ENCODE measurements around the gene DNAJB6. TPM values are rescaled to one million over a fixed set of nuclear protein-coding genes. Genes with fewer than 3 reads are reported as not detected.

Gene DNAJB6
- total RNA-seq, 4 donors from 2014 or later = 152 to 230 (median 185) TPM

DNA sequence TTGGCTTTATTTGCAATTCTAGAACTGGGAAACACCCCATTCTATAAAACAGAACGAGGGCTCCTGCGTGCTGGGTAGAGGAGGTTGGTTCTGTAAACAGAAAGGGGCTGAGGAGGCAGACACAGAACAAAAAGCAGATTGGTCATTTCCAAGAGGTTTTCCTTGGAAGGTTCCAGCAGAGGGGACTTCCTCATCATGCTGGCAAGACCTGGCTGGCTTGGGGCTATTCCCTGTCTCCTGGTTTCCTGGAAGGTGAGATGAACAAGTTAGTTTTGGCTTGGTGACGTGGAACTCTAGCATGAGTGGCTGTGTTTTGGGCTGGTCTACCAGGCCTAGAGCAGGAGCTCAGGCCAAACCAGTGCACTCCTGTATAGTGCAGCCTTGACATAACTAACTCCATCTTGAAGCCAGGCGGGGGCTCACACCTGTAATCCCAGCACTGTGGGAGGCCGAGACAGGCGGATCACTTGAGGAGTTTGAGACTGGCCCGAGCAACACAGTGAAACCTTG, 26.1 kb upstream of the DNAJB6 start:
- 60% methylated on average over 7 of the region's 7 CpGs for WGBS
- H3K36me3 ChIP-seq = no peaks in the 10 kb centered on the region
- H3K9me3 ChIP-seq = no peaks in the 10 kb centered on the region
- no peak for DNase-seq (ENCODE audit: low spot score in 2 of 2)
- TF ChIP-seq, protein P1, sequence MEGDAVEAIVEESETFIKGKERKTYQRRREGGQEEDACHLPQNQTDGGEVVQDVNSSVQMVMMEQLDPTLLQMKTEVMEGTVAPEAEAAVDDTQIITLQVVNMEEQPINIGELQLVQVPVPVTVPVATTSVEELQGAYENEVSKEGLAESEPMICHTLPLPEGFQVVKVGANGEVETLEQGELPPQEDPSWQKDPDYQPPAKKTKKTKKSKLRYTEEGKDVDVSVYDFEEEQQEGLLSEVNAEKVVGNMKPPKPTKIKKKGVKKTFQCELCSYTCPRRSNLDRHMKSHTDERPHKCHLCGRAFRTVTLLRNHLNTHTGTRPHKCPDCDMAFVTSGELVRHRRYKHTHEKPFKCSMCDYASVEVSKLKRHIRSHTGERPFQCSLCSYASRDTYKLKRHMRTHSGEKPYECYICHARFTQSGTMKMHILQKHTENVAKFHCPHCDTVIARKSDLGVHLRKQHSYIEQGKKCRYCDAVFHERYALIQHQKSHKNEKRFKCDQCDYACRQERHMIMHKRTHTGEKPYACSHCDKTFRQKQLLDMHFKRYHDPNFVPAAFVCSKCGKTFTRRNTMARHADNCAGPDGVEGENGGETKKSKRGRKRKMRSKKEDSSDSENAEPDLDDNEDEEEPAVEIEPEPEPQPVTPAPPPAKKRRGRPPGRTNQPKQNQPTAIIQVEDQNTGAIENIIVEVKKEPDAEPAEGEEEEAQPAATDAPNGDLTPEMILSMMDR (IDR thresholded peaks at IDR 0.05) = no peak
- TF ChIP-seq POLR2AphosphoS5 (IDR thresholded peaks at IDR 0.05) (no peak), EP300 (IDR thresholded peaks at IDR 0.05) (no peak), POLR2A (IDR thresholded peaks at IDR 0.05) (no peak)
- no peaks in the 10 kb centered on the region for H3K27me3 ChIP-seq
- H3K27ac ChIP-seq = peak overlapping the region; percentile 67
- H3K4me3 ChIP-seq = no peak overlapping the region
- H3K4me1 ChIP-seq = peaks cover 17% of the 10 kb centered on the region

DNA sequence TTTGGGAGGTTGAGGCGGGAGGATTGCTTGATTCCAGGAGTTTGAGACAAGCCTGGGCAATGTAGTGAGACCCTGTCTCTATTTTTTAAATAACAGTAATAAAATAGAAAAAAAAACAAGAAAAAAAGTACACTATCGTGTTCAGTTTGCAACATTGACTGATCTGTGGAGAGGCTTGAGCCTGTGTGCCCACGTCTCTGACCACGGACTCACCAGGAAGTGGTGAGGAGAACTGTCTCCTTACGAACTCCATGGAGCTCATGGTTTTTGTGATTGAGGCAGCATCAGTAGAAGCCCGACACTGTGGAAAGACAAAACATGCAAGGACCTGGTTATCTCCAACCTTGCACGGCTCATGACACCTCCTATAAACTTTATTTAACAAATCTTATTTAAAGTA, 23.9 kb upstream of the DNAJB6 start:
- Histone ChIP-seq H3K27ac (no peak overlapping the region), H3K4me3 (no peak overlapping the region), H3K36me3 (no peaks in the 10 kb centered on the region), H3K27me3 (no peaks in the 10 kb centered on the region), H3K4me1 (peaks cover 21% of the 10 kb centered on the region), H3K9me3 (no peaks in the 10 kb centered on the region)
- DNase-seq (ENCODE audit: low spot score in 2 of 2) = no peak
- 85% methylated on average over 7 of the region's 7 CpGs for WGBS
- TF ChIP-seq, protein P1 (IDR thresholded peaks at IDR 0.05) = no peak
- no peak for TF ChIP-seq POLR2A (IDR thresholded peaks at IDR 0.05)
- TF ChIP-seq POLR2AphosphoS5 (IDR thresholded peaks at IDR 0.05) = no peak
- no peak for TF ChIP-seq EP300 (IDR thresholded peaks at IDR 0.05)

- Histone ChIP-seq H3K4me3 (no peak overlapping the region), H3K9me3 (no peaks in the 10 kb centered on the region), H3K36me3 (no peaks in the 10 kb centered on the region), H3K4me1 (peaks cover 28% of the 10 kb centered on the region), H3K27ac (no peak overlapping the region), H3K27me3 (no peaks in the 10 kb centered on the region)
- WGBS = 84% methylated on average over 15 of the region's 15 CpGs
- no peak for DNase-seq (ENCODE audit: low spot score in 2 of 2)
- TF ChIP-seq EP300 (IDR thresholded peaks at IDR 0.05) (no peak), POLR2A (IDR thresholded peaks at IDR 0.05) (no peak), POLR2AphosphoS5 (IDR thresholded peaks at IDR 0.05) (no peak)
- TF ChIP-seq, protein P1 (IDR thresholded peaks at IDR 0.05) = no peak
Observed at GRCh38 chr7:157313645-157314044, 23.2 kb upstream of the DNAJB6 start.

GRCh38 chr7:157318015-157318706, 18.6 kb upstream of the DNAJB6 start:
- H3K36me3 ChIP-seq = no peaks in the 10 kb centered on the region
- H3K9me3 ChIP-seq = no peaks in the 10 kb centered on the region
- no peak for DNase-seq (ENCODE audit: low spot score in 2 of 2)
- no peak overlapping the region for H3K4me3 ChIP-seq
- H3K4me1 ChIP-seq = peaks cover 26% of the 10 kb centered on the region
- H3K27ac ChIP-seq = peak overlapping the region; percentile 69
- TF ChIP-seq POLR2AphosphoS5 (IDR thresholded peaks at IDR 0.05) (no peak), EP300 (IDR thresholded peaks at IDR 0.05) (no peak), POLR2A (IDR thresholded peaks at IDR 0.05) (no peak)
- TF ChIP-seq, protein P1 (IDR thresholded peaks at IDR 0.05) = no peak
- H3K27me3 ChIP-seq = no peaks in the 10 kb centered on the region
- WGBS = 51% methylated on average over 13 of the region's 14 CpGs

GRCh38 chr7:157320608-157320980, 16.2 kb upstream of the DNAJB6 start:
- no peaks in the 10 kb centered on the region for H3K36me3 ChIP-seq
- whole genome bisulfite sequencing = 66% methylated on average over 4 of the region's 4 CpGs
- H3K9me3 ChIP-seq = no peaks in the 10 kb centered on the region
- H3K27me3 ChIP-seq = no peaks in the 10 kb centered on the region
- DNase-seq (ENCODE audit: low spot score in 2 of 2) = no peak
- no peak overlapping the region for H3K4me3 ChIP-seq
- peaks cover 26% of the 10 kb centered on the region for H3K4me1 ChIP-seq
- no peak overlapping the region for H3K27ac ChIP-seq
- TF ChIP-seq, protein P1 (IDR thresholded peaks at IDR 0.05) = no peak

Data from suprapubic skin (tissue), 4 donors.